ENCODE measurements around the gene FHDC1. TPM values are rescaled to one million over a fixed set of nuclear protein-coding genes. Genes with fewer than 3 reads are reported as not detected.

FHDC1 gene
- total RNA-seq, 1 experiment from 2014 or later = 19.9 TPM

GRCh38 chr4:152892974-152893373, 43.1 kb upstream of the FHDC1 start:
- peak overlapping the region in 1 of 3 experiments; percentile 8; a peak in 1 of 7 replicates for H3K27ac Mint-ChIP-seq
- H4K20me1 ChIP-seq (ENCODE audit: control insufficient read depth, insufficient read depth, insufficient read length) = no peaks in the 10 kb centered on the region
- H3K56ac ChIP-seq (ENCODE audit: insufficient read length, low read depth, low read length) = no peak overlapping the region
- no peak overlapping the region for H4K5ac ChIP-seq (ENCODE audit: insufficient read length, low read depth, low read length)
- H3K9ac ChIP-seq (ENCODE audit: extremely low read depth, insufficient read length, low read length) = no peak overlapping the region
- no CpG with 5 or more reads among the region's 2 CpGs for WGBS (ENCODE audit: extremely low coverage, insufficient read length, low lambda C conversion rate)
- H3K4me1 Mint-ChIP-seq = peaks cover 13 to 15% of the 10 kb centered on the region in 2 experiments
- H2BK20ac ChIP-seq (ENCODE audit: low read depth, low read length, poor library complexity, severe bottlenecking) = no peak overlapping the region
- H3K79me1 ChIP-seq (ENCODE audit: insufficient read depth, low read depth, low read length, poor library complexity, severe bottlenecking) = no peaks in the 10 kb centered on the region
- no peak overlapping the region for H3K27ac ChIP-seq (ENCODE audit: insufficient read length, low read depth, low read length)
- no peak overlapping the region for H3K4ac ChIP-seq (ENCODE audit: low read depth, low read length)
- no peak overlapping the region for H3K23ac ChIP-seq (ENCODE audit: insufficient read length, low read depth, low read length)
- no peak overlapping the region for H2BK5ac ChIP-seq (ENCODE audit: insufficient read length, low read length)
- H3T11ph ChIP-seq (ENCODE audit: low read length) = no peak overlapping the region
- no peak overlapping the region for H2BK120ac ChIP-seq (ENCODE audit: low read depth, low read length, poor library complexity, severe bottlenecking)
- no peak overlapping the region for H3K14ac ChIP-seq (ENCODE audit: insufficient read depth, low read length)
- no peak overlapping the region for H2BK12ac ChIP-seq (ENCODE audit: insufficient read length, low read depth, low read length)
- no peak overlapping the region for H2AK5ac ChIP-seq (ENCODE audit: insufficient read length, low read length)
- TF ChIP-seq CTCF (conservative IDR thresholded peaks at IDR 0.05) = no peak
- H2BK15ac ChIP-seq (ENCODE audit: low read depth, low read length) = no peak overlapping the region
- peaks cover 9 to 31% (median 25%) of the 10 kb centered on the region in 3 experiments; a peak in 6 of 7 replicates for H3K36me3 Mint-ChIP-seq (ENCODE audit: insufficient read depth in 1 of 3, low read depth in 3 of 3)
- no peak overlapping the region for H4K91ac ChIP-seq (ENCODE audit: insufficient read length, low read depth, low read length)
- no peak overlapping the region for H3K18ac ChIP-seq (ENCODE audit: insufficient read length, low read depth, low read length)
- H3K9me3 ChIP-seq (ENCODE audit: control insufficient read depth, low read depth, low read length) = no peaks in the 10 kb centered on the region
- no peaks in the 10 kb centered on the region for H3K27me3 ChIP-seq (ENCODE audit: insufficient read depth, low read length)
- no peaks in the 10 kb centered on the region for H3K23me2 ChIP-seq (ENCODE audit: insufficient read length, low read depth, low read length, poor library complexity, severe bottlenecking)
- H3K9me3 Mint-ChIP-seq = no peaks in the 10 kb centered on the region
- H3K79me2 ChIP-seq (ENCODE audit: insufficient read depth, low read length) = no peaks in the 10 kb centered on the region
- DNase-seq = no peak
- H3K4me2 ChIP-seq (ENCODE audit: insufficient read depth, insufficient read length, low read length) = no peak overlapping the region
- no peaks in the 10 kb centered on the region for H3K27me3 Mint-ChIP-seq (ENCODE audit: low read depth)
- H2AFZ ChIP-seq (ENCODE audit: low read length) = no peak overlapping the region
- peaks cover 2% of the 10 kb centered on the region; the same call in 1 of the 2 replicates for H3K4me1 ChIP-seq (ENCODE audit: insufficient read depth, low read length)
- H3K4me3 Mint-ChIP-seq = no peak overlapping the region
- no peak overlapping the region for H4K8ac ChIP-seq (replicated peaks; ENCODE audit: insufficient read length, low read depth, low read length)

Data from H9 (cell line).